Spleen (tissue), 11 donors: ENCODE measurements around the gene MUS81. TPM values are rescaled to one million over a fixed set of nuclear protein-coding genes. Genes with fewer than 3 reads are reported as not detected.

Source experiments
- DNase-seq: peaks from one replicate; pipeline ENCODE4 v3.0.0-alpha.2; 2020
- H3K27ac ChIP-seq, 8 donors: fragments of 200-600 bp; sonication (generic) in 7 of 8; 1 replicate in 4 of 8; 2 replicates in 4 of 8; pipeline versions ENCODE4 v1.5.0 to v1.8.0; 2016 to 2021; ENCODE audit warnings: inconsistent platforms in 4 of 8, mild to moderate bottlenecking in 4 of 8, moderate library complexity in 1 of 8
- H3K27me3 ChIP-seq, 7 donors: fragments of 200-600 bp; sonication (generic) in 6 of 7; replicated peaks in 1 of 7; 1 replicate in 4 of 7; 2 replicates in 3 of 7; pipeline versions ENCODE4 v1.5.0 to v1.8.0; 2016 to 2021; ENCODE audit warnings: inconsistent platforms in 3 of 7, mild to moderate bottlenecking in 1 of 7
- H3K36me3 ChIP-seq, 6 donors: fragments of 200-600 bp; sonication (generic) in 5 of 6; 1 replicate in 4 of 6; 2 replicates in 2 of 6; pipeline versions ENCODE4 v1.5.0 to v1.8.0; 2016 to 2021; ENCODE audit warnings: inconsistent platforms in 2 of 6
- H3K4me1 ChIP-seq, 6 donors: fragments of 200-600 bp; sonication (generic) in 5 of 6; 1 replicate in 3 of 6; 2 replicates in 3 of 6; pipeline versions ENCODE4 v1.5.0 to v1.8.0; 2016 to 2021; ENCODE audit warnings: inconsistent platforms in 3 of 6
- H3K4me3 ChIP-seq, 8 donors: fragments of 200-600 bp; sonication (generic) in 7 of 8; 1 replicate in 4 of 8; 2 replicates in 4 of 8; pipeline versions ENCODE4 v1.5.0 to v1.8.0; 2016 to 2021; ENCODE audit warnings: inconsistent platforms in 4 of 8, mild to moderate bottlenecking in 4 of 8, moderate library complexity in 2 of 8
- H3K9me3 ChIP-seq, 8 donors: fragments of 200-600 bp; sonication (generic) in 7 of 8; 1 replicate in 4 of 8; 2 replicates in 4 of 8; pipeline versions ENCODE4 v1.5.0 to v1.8.0; 2016 to 2021; ENCODE audit warnings: inconsistent platforms in 4 of 8
- CTCF ChIP-seq, 11 experiments: fragments of 200-600 bp in 7 of 11; fragments of 450-650 bp in 4 of 11; sonication (generic) in 4 of 11; IDR thresholded peaks in 8 of 11; conservative IDR thresholded peaks in 3 of 11; 1 replicate in 7 of 11; 2 replicates in 4 of 11; pipeline versions ENCODE4 v1.4.0 to v1.8.0; 2016 to 2021; ENCODE audit warnings: antibody characterized with exemption in 11 of 11, inconsistent platforms in 4 of 11, mild to moderate bottlenecking in 1 of 11
- POLR2A ChIP-seq, 3 donors: fragments of 450-650 bp; IDR thresholded peaks; one replicate each; pipeline ENCODE4 v1.5.1; 2017; ENCODE audit warnings: antibody characterized with exemption in 3 of 3, mild to moderate bottlenecking in 1 of 3
- POLR2AphosphoS5 ChIP-seq, 3 donors: sonication (generic); formaldehyde crosslinking; IDR thresholded peaks; one replicate each; pipeline ENCODE4 v1.5.1; 2017; ENCODE audit warnings: antibody characterized with exemption in 3 of 3
- WGBS, 5 donors: extraction: QIAGEN DNeasy Blood & Tissue Kit in 3 of 5; methylation state at CpG; one replicate each; pipeline versions ENCODE4 v1.1.5 to v1.1.7; 2013 to 2018; 5-methylcytosine and 5-hydroxymethylcytosine counted together
- intact Hi-C: fragments of 100-400 bp; cut with DNase I; formaldehyde crosslinking; loops from one replicate; pipeline ENCODE4 v1.15.0; 2023; ENCODE audit warnings: low total_unique reads
- polyA plus RNA-seq, 3 donors: library from polyadenylated mRNA; stranded (reverse); fragments of 200-250 nt; gene quantifications; one replicate each; pipeline ENCODE4 v1.2.1, GENCODE V29; 2013
- total RNA-seq, 7 donors: library from RNA; depleted of rRNA in 3 of 7; stranded (reverse); fragments of >200 nt in 3 of 7; fragmentation: NEBNext Ultra II Directional in 4 of 7; extraction: Animal tissue kit (Norgen Biotek cat#: 25700) in 4 of 7; gene quantifications; one replicate each; pipeline versions ENCODE4 v1.1.0 to v1.2.1, GENCODE V29; 2016 to 2021
- donor health status: healthy with polysubstance abuse.
- donor health status: DM: no; HTN: no; CAD: no; lungs with moderate emphysema.
- donor health status: DM: no; HTN: no; CAD: no.
- donor health status: Bipolar disorder and iron deficiency.
- donor health status: healthy.
- donor health status: DM: no; HTN: no; CAD: no.
- donor health status: DM: yes; HTN: yes; CAD: no.

The MUS81 gene
- total and polyA plus RNA-seq, 10 donors: 54.8 to 93.5 (median 72.7) TPM

- peak; percentile 81 for DNase-seq
- Histone ChIP-seq H3K4me3 (peak overlapping the region in 6 of 8 donors; percentile 75 to 93 (median 88)), H3K27me3 (no peaks in the 10 kb centered on the region), H3K27ac (peak overlapping the region; percentile 92 to 99 (median 96)), H3K4me1 (peaks cover 39 to 67% (median 55%) of the 10 kb centered on the region in 6 donors), H3K9me3 (no peaks in the 10 kb centered on the region), H3K36me3 (no peaks in the 10 kb centered on the region)
- 60 to 76% (median 71%) methylated on average over 10 of the region's 10 CpGs for WGBS, 5 donors
- intact Hi-C loops: no loop called here
- TF ChIP-seq POLR2AphosphoS5 (IDR thresholded peaks at IDR 0.05) (no peak), POLR2A (IDR thresholded peaks at IDR 0.05) (no peak), CTCF (IDR thresholded peaks at IDR 0.05 in 8 of 11, conservative IDR thresholded peaks at IDR 0.05 in 3 of 11) (no peak)
Measured at GRCh38 chr11:65892661-65893317, 32.6 kb downstream of the MUS81 start.

- TF ChIP-seq POLR2AphosphoS5 (IDR thresholded peaks at IDR 0.05) (peak; percentile 82 to 87 (median 86)), POLR2A (IDR thresholded peaks at IDR 0.05) (no peak), CTCF (IDR thresholded peaks at IDR 0.05 in 8 of 11, conservative IDR thresholded peaks at IDR 0.05 in 3 of 11) (no peak)
- H3K36me3 ChIP-seq: no peaks in the 10 kb centered on the region
- peak overlapping the region in 7 of 8 donors; percentile 16 to 90 (median 31) for H3K4me3 ChIP-seq
- peak; percentile 95 for DNase-seq
- H3K9me3 ChIP-seq: no peaks in the 10 kb centered on the region
- peak overlapping the region; percentile 85 to 99 (median 96) for H3K27ac ChIP-seq
- peaks cover 37 to 67% (median 53%) of the 10 kb centered on the region in 6 donors for H3K4me1 ChIP-seq
- H3K27me3 ChIP-seq: peaks cover 0 to 7% (median 2%) of the 10 kb centered on the region in 7 donors
- intact Hi-C loops: no loop called here
- 13 to 29% (median 24%) methylated on average over 9 to 16 of the region's 16 CpGs for WGBS, 5 donors
Measured at GRCh38 chr11:65894034-65894591, 33.9 kb downstream of the MUS81 start.

- Histone ChIP-seq H3K36me3 (no peaks in the 10 kb centered on the region), H3K4me3 (no peak overlapping the region), H3K4me1 (peaks cover 37 to 69% (median 55%) of the 10 kb centered on the region in 6 donors), H3K27me3 (peaks cover 0 to 21% (median 13%) of the 10 kb centered on the region in 7 donors), H3K27ac (no peak overlapping the region), H3K9me3 (no peaks in the 10 kb centered on the region)
- intact Hi-C loops: no loop called here
- DNase-seq: no peak
- 95 to 98% (median 96%) methylated on average over 5 of the region's 5 CpGs for WGBS, 5 donors
- TF ChIP-seq POLR2AphosphoS5 (IDR thresholded peaks at IDR 0.05) (no peak), POLR2A (IDR thresholded peaks at IDR 0.05) (no peak), CTCF (IDR thresholded peaks at IDR 0.05 in 8 of 11, conservative IDR thresholded peaks at IDR 0.05 in 3 of 11) (no peak)
Measured at GRCh38 chr11:65895482-65895981, 35.3 kb downstream of the MUS81 start.
